NCI-H524 (cell line): ENCODE results near the gene TCERG1L.

ENCODE experiments used
- DNase-seq, 2 experiments: peaks; one replicate each; lab custom pipeline; 2025; lab: John Stamatoyannopoulos, UW

The TCERG1L gene

DNA sequence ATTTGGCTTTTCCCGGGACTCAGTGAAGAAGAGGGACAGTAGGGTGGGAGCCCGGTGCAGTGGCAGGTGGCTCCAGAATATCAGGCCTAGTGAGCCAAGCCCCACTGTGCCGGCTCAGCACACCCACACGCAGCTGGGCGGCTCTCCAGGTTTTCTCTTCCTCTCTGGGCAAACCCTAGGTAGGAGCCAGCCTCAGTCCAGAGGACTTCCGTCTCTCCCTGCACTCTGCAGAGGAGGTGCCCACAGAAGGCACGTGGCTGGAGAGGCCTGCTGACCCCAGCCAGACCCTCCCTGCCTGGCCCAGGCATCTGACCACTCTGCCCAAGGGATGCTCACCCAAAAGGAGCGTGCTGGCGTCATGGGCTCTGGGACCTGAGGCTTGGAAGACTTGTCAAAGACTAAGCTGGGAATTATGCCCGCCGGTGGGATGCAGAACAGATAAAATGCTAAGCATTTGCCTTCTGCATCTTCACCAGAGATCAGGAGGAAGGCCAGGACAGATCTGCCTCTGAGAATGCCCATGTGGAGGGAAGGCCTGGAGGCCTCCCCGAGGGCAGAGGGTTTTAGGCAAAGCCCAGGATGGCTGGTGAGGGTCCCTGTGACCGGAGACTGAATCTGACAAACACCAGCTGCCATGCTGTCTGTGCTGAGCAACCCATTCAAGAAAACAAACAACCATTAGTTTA, 40.2 kb downstream of the TCERG1L start:
- DNase-seq, result no peak

DNA sequence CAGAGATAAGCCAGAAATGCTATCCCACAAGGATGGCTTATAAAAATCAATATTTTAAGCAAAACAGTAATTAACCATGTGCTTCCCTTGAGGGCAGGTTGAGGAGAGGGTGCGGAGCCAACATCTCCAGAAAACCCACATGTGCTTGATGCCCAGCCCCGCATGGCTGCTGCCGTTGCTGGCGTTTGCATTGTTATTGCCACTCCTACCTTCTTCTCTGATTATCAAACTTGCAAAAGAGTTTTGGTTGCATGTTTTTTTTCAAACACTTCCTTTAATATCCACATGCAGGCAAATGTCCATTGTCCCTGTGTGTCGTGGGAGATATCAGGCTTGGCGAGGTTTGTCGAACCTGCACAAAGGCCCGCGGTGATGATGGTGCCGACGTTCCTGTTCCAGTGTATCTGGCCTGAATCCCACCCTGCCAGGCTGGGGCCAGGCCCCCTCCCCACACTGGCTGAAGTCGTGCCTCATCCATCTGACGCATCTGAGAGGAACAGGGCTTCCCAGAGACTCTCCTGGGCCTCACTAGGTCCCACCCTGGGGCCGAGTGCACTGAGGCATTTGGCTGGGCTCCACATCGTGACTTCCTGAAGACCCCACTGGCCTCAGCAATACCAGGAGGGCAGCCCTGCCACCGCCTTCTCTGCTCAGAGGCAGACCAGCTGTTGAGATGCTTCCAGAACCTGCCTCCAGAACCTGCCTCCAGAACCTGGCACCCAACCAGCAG, 40.9 kb downstream of the TCERG1L start:
- no peak for DNase-seq

DNA sequence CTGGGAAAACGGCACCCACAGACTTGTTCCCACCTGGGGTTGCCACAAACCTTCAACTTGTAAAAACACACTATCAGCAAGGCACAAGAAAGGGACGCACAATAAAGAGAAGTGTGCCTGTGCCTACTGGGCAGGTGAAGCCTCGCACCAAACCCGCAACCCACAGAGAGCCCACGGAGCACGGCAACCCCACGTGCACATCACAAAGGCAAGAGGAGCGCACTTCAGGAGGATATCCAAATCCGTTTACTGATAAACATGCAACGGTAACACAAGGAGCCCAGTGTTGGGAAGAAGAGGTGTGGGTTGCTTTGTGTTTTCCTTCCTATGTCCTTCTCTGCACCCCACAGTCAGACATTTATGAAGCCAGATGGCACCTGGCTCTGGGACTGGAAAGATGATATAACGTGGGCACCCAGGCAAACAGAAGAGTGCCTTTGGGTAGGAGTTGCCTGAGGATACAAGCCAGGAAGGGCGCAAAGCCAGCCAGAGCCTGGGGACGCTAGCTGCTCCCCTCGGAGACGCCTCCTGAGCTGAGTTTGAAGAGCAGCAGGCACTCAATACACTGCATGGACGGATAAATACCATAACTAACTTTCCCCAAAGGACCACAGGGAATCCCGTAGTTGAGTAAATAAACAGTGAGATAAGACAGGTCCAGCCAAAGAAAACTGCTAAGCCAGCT, 41.6 kb downstream of the TCERG1L start:
- DNase-seq, result no peak

DNA sequence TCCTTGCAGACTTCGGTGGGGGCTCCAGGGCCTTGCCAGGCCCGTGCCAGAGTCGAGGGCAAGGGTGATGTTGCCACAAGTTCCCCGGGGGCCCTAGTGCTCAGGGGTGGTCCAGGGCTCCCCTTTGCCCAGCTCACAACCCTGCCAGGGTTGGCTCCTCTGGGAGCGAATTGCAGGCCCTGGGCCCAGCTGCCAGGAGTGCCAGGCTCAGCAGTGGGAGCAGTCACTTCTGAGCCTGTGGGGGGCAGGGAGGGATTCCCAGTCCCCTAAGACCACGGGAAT, 43.8 kb downstream of the TCERG1L start:
- no peak for DNase-seq

DNA sequence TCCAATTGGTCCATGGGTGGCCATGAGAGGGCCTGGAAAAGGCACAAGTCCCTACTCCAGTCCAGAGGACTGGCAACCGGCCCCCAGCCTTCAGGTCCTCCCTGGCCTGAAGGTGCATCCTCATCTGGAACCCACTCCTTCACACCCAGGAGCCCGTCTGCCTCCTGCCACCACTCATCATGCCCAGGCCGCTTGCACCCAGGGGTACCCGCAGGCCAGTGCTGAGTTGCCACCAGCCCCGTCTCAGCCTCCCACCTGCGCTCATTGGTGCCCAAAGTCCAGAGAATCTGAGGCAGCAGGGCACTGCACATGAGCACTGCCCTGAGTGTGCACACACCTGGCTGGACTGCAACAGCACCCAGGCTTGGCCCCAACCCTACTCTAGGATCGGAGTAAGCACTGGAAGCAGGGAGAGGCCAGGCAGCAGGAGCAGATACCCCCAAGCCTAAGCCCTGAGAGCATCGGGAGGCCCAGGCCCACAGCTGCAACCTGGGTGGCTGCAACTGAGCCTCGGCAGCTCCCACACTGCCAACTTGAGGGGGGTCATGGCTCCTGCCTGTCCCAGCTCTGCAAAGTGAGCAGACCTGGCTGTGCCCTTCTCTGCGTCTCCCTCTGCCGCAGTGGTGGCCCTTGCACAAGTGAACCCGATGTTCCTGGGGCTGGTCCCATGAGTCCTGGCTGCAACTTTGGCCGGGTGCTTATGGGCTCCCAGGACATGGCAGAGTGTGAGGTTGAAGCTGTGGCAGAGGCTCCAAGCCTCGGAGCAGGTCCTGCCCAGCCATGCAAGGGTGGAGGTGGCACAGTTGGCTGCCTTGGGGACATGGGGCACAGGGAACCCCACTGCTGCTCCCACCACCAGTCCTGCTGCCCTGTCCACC, 44.3 kb downstream of the TCERG1L start:
- no peak for DNase-seq

DNA sequence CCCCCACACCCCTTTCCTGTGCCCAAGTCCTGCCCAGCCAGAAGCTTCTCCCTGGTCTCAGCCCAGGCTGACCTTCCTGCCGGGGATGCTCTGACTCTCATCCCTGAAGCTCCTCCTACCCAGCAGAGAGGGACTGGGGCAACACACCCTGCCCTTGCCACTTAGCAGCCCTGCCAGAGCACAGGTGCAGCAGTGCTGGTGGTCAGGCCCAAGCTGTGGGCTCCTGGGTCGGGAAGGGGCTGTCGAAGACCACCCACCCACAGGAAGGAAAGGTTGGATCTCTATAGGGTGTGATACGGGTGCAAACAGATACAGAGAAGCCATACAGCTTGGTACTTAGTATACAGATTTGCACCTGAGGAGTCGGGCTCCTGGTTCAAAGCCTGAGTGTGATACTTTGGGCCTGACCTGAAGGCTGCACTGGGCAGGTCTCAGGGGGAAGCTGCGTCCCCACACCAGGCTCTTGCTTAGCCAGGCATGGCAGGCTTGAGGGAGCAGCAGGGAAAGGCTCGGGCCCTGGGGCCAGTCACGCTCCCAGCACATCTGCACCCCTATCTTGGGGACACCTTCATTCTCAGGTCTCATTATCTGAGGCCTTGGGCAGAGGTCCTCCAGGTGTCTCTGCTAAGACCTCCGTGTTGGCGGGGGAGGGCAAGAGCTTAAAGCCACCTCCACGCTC, 47.3 kb downstream of the TCERG1L start:
- no peak for DNase-seq

DNA sequence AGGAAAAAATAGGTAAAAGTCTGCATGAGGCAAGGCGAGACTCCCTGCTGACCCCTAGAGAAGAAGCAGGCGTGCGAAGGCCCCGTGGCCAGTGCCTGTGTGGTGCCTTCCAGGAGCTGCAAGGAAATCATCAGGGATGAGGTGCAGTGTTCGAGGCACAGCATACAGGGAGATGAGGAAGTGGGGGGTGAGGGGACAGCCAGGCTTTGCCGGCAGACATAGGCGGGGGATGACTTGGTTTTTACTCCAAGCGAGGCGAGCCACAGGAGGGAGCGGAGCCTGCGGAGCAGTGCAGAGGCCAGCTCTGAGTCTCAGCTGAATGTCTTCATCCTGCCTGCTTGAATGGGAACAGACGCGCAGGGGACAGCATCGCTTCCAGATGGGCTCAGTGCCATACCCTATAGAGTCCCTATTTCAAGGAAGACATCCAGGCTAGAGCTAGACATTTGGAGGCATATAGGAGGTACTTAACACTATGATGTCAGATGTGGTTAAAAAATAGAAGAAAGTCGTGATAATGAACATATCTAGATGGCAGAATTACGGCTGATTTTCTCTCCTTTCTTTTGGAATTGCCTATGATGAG, 49.5 kb downstream of the TCERG1L start:
- DNase-seq, result no peak

DNA sequence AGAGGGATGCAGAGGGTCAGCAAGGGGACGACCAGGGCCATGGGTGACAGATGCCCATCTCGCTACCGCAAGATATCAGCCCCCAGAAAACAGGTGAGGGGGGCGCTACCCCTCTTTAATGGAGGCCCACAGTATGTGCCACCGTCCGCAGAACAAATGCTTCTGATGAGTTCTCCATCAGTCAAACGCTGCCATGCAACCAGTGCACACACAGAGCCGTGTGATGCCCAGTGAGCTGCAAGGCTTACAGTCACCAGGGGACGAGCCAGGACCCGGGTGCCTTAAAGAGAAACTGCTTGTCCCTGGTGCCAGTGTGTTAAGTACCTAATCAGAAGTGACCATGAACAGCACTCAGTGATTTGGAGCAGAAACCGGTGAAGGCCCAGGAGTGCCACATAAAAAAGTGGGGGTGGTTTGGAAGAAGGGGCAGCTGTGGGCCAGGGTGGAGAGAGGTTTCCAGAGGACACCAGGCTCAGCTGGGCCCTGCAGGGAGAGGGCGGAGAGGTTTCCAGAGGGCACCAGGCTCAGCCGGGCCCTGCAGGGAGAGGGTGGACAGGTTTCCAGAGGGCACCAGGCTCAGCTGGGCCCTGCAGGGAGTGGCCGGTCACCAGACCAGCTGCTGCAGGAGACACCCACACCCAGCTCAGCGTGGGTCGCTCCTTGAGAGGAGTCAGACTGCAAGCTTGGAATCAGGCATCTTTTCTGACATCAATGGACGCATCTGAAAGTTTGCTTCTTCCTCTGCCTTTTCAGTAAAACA, 50.9 kb downstream of the TCERG1L start:
- DNase-seq, result no peak

DNA sequence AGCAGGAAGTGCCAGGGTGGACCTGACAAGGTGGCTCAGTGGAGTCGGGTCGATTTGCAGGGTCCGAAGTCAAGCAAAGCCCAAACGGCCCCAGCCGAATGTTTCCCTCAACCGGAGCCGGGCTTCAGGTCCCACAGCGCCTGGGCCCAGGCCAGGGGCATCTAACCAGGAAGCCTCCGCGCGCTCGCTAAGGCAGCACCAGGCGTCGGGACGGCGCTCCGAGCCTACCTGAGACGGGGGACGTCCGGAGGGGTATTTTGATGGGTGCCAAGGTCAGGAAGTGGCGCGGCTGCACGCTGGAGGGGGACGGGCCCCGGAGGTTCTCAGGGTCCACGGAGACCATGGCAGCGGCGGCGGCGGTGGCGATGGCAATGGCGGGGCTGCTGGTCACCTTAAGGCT, 51.5 kb downstream of the TCERG1L start:
- DNase-seq, result no peak

DNA sequence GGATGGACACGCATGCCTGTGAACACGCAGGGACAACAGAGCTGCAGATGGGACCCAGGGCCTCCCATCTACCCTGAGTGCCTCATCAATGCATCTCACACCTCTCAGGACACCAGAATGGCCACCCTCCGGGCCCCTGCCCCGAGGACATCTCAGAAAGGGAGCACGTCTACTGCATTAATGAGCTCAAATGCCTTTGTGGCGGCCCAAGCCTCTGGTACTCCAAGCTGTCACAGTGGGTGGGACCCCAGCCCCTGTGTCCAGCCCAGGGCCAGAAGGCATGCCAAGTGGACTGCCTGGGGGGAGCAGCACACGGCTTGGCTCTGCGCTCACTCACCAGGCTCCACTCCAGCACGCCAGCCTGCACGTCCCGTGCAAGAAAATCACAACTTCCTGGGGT, 52.0 kb downstream of the TCERG1L start:
- DNase-seq, result no peak

DNA sequence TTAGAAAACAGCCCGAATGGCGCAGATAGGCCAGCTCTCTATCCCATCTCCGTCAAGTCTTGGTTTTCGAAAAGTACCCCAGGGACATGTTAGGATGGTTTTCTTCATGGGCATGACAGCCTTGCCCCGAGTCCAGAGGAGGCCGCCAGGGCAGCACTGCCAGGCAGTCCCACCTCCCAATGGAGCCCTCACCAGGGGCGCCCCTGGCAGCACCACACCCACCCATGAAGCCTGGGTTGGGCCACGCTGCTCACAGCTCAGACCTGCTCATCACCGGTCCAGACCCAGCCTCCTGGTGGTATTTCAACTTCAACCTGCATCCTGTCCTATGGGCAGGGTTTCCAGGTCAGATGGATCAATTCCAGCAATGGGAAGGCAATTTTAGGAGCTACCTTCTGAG, 53.3 kb downstream of the TCERG1L start:
- no peak for DNase-seq

DNA sequence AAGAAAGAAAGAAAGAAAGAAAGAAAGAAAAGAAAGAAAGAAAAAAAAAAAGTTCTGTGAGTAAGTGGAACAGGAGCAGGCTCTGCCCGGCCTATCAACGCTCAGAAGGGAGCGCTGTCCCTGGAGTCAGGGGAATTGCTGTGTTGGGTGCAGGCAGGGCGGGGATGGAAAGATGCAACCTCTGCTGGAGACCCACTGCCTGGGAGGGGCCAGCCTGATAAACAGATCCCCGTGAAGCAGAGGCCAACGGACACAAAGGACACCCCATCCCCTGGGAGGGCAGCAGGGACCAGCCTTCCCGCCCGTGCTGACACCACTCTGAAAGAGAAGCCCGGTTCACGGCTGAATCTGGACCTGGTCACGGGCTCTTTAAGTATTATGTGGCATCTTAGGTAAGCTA, 54.5 kb downstream of the TCERG1L start:
- DNase-seq, result no peak

DNA sequence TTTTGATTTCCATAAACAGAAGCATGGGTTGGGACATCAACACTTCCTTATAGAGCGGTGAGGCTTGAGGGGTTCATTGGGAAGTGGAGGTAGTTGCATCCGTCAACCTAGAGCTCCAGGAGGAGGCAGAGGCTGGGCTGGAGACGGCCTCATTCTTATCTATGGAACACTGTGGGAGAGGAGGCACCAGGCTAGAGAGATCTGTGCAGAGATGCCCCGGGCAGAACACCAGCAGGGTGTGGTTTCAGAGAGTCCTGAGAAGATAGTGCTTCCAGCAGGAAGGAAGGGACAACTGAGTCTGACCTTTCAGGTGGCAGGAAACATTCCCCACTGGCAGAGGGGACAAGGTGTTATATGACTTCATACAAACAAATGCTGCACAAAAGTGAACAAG, 56.7 kb downstream of the TCERG1L start:
- DNase-seq, result no peak

DNA sequence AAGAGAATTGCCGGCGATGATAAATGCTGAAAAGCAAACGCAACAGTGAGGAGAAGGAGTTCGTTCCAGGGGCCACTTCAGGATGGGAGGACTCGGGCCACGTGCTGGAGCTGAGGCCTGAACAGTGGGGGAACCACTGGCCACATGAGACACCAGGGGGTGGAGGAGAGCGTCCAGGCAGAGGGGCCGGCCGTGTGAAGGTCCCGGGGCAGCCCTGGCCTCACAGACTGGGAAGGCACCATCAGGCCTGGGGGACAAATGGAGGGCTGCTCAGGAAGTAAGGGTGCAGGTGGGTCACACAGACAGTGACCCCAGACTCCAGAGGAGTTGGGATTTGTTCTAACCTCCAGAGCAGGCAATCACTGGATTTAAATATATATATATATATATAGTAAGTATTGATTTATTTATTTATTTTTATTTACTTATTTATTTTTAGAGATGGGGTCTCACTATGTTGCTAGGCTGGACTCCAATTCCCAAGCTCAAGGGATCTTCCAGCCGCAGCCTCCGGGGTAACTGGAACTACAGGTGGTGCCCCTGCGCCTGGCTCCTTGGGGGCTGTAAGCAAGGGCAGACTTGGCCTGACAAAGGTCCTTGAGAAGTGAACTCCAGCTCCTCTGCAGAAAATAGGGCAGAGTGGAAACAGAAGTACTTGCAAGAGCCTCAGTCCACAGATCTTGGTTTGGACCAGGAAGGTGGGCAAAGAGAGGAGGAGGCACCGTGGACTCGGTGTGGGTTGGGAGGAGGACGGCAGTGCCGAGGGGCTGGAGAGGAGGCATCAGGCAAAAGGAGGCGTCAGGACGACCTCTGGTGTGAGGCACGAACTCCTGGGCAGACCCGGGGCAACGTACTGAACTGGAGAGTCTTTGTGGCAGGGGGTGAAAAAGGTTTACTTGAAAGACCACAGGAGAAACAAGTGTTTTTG, 57.3 kb downstream of the TCERG1L start:
- no peak for DNase-seq

DNA sequence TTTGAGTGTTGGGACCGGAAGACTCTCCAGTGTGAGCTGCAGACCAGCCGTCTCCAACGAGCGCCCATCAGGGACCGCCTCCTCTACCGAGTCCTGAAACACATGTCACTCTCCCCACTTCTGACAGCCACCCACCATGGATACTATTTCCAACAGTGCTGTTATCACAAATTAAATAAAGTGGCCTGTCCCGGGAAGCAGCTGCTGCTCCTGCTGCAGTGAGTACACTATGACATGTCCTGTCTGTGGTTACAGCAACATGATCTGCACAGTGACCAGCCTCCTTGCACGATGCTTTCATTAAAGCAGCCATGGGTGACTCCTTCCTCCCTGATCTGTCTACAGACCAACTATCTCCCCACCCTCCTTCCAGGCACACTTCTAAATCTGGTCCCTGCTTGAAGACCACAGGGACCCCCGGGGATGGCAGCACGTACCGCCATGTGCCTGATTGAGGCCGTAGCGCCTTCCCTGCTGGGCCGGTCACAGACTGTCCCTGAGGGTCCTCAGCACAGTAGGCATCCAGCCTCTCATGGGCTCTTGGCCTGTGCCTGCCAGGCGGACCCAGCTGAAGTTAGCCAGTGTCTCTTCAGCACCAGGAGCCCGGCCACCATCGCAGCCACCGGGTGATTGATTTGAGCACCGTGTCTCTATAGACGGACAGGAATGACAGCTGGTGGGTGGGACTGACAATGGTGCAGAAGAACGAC, 58.8 kb downstream of the TCERG1L start:
- DNase-seq, result no peak

DNA sequence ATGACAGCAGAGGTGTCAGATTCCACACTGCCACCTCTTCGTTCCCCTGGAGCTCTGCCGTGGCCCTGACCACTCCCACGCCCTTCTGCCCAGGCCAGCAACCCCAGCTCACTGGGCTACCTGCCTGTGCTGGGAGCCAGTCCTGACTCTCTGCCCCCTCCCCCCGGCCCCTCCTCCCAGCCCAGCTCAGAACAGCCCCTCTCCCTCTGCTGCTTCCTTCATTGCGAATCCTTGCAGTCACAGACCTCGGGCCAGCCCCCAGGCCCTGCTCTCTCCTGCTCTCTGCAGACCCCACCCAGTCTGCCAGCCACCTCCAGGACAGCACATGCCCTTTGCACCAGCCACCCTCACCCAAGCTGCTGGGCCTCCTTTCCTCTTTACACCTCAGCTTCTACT, 60.4 kb downstream of the TCERG1L start:
- DNase-seq, result no peak

DNA sequence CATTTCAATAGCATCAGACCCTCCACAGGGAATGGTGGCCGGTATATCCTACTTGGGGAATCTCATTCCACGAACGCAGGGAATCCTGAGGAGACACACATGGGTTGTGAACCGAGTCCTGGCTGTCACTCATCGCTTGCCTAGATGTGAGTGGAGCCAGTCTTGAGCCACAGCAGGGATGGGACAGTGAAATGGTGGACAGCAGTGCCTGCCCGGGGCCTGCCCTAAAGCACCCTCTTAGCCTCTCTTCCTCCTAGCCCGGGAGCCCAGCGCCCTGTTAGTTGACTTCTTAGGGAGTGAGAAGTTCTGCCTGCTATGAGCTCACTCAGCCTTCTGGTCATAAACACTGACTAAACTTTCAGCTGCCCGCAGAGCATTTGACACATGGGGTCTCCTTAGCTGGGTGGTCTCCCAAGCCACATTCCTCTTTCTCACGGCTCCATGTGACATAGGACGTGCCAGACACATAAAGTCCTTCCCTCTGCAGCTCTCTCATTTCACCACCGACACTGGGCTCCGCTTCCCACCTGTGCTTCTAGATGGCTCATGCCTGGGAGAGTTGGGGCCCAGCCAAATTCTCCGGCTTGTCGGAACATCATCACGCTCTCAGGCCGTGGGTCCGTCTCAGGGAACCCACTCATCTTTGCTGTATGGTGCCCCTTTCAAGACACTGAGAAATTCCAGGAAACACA, 60.9 kb downstream of the TCERG1L start:
- no peak for DNase-seq

DNA sequence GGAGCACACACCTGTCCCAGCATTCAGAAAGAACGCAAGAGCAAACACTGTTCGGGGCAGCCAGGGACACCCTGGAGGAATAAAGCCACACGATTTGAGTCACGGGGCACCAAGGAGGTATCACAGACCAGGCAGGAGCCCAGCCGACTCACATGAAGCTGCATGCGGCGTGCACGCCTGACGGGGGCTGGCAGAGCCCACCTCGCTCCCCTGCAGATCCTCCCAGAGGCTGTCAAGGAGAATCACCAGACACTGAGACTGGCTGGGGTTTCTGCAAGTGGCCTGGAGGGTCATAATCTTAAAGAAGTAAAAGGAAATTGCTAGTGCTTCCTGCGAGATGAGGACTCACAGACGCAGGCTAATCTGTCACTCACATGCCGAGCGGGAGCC, 61.6 kb downstream of the TCERG1L start:
- no peak for DNase-seq
